ENCODE measurements around the gene CARD9.

CARD9 gene

DNA sequence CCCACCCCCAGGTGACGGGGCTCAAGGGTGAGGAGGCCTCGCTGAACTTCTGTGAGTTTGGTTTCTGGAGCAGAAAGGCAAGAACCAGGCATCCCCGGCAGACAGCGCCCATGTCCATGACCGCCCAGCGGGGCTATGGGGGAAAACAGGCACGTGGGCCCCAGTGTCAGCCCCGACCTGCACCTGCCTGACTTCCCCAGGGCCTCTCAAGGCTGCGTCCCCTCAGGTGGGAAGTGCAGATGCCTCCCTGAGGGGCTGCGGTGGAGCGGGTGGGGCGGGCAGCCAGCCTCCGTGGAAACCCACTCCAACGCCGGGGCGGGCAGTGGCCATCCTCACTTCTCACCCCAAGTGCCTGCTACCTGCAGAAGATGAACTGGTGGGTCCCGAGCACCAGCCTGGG lies 6.9 kb upstream of the CARD9 start:
- Histone ChIP-seq H3K36me3 (ENCODE audit: control insufficient read depth in 1 of 2, insufficient read depth in 2 of 2, low read depth in 1 of 2, low read length in 2 of 2) (peaks cover 90 to 96% of the 10 kb centered on the region in 2 experiments), H3K79me1 (replicated peaks; ENCODE audit: low read length, poor library complexity, severe bottlenecking) (peaks cover 22% of the 10 kb centered on the region), H3K9ac (ENCODE audit: low read length) (no peak overlapping the region), H2AFZ (ENCODE audit: low read depth, low read length) (no peak overlapping the region), H3K4me1 (ENCODE audit: control insufficient read depth, insufficient read depth, low read depth, low read length) (peaks cover 5% of the 10 kb centered on the region), H2BK5ac (ENCODE audit: low read depth, low read length, poor library complexity, severe bottlenecking) (no peak overlapping the region), H4K91ac (ENCODE audit: low read length) (no peak overlapping the region), H3K4me2 (ENCODE audit: low read length, poor library complexity, severe bottlenecking) (no peak overlapping the region), H3K9me3 (ENCODE audit: control insufficient read depth, low read length) (no peaks in the 10 kb centered on the region), H2AK5ac (ENCODE audit: low read length, severe bottlenecking) (no peak overlapping the region), H3K27ac (ENCODE audit: low read length, poor library complexity, severe bottlenecking) (no peak overlapping the region), H3K14ac (ENCODE audit: low read length in 2 of 2) (no peak overlapping the region), H3K4me3 (ENCODE audit: insufficient read depth in 1 of 2, low read depth in 1 of 2, low read length in 2 of 2) (no peak overlapping the region), H3K4ac (ENCODE audit: low read depth in 1 of 2, low read length in 2 of 2) (no peak overlapping the region), H3K23ac (ENCODE audit: low read length in 2 of 2) (no peak overlapping the region), H4K8ac (ENCODE audit: low read length) (no peak overlapping the region), H3K18ac (ENCODE audit: low read depth in 1 of 2, low read length in 2 of 2) (no peak overlapping the region), H3K27me3 (ENCODE audit: control insufficient read depth in 1 of 2, insufficient read depth in 1 of 2, low read length in 2 of 2) (no peaks in the 10 kb centered on the region), H2BK15ac (ENCODE audit: low read depth, poor library complexity, severe bottlenecking) (no peak overlapping the region), H2BK120ac (ENCODE audit: low read depth, low read length) (no peak overlapping the region), H2BK12ac (ENCODE audit: low read length in 2 of 2) (no peak overlapping the region)
- 97% methylated on average over 17 of the region's 17 CpGs for WGBS
- no peak for DNase-seq

DNA sequence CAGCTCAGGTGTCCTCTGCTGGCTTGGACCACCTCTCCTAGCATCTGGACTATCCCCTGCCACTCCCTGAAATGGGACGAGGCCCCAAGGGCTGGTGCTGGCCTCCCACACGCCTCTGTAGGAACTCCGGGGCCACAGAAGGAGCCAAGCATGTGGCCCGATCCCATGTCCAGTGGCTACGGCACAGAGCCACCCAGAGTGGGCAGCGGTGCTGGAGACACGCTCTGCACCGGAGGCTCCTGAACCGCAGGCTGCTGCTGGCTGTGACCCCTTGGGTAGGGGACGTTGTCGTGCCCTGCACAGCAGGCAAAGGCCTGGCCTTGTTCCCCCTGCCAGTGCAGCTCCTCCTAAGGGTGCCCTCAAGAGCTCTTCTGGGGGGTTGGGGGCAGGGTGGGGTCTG lies 6.4 kb upstream of the CARD9 start:
- Histone ChIP-seq H4K91ac (ENCODE audit: low read length) (no peak overlapping the region), H3K4me2 (ENCODE audit: low read length, poor library complexity, severe bottlenecking) (no peak overlapping the region), H3K23ac (ENCODE audit: low read length in 2 of 2) (no peak overlapping the region), H3K4me1 (ENCODE audit: control insufficient read depth, insufficient read depth, low read depth, low read length) (peaks cover 5% of the 10 kb centered on the region), H3K18ac (ENCODE audit: low read depth in 1 of 2, low read length in 2 of 2) (no peak overlapping the region), H3K79me1 (replicated peaks; ENCODE audit: low read length, poor library complexity, severe bottlenecking) (peaks cover 18% of the 10 kb centered on the region), H3K27ac (ENCODE audit: low read length, poor library complexity, severe bottlenecking) (no peak overlapping the region), H3K27me3 (ENCODE audit: control insufficient read depth in 1 of 2, insufficient read depth in 1 of 2, low read length in 2 of 2) (no peaks in the 10 kb centered on the region), H2BK12ac (ENCODE audit: low read length in 2 of 2) (no peak overlapping the region), H3K14ac (ENCODE audit: low read length in 2 of 2) (no peak overlapping the region), H2BK5ac (ENCODE audit: low read depth, low read length, poor library complexity, severe bottlenecking) (no peak overlapping the region), H3K36me3 (ENCODE audit: control insufficient read depth in 1 of 2, insufficient read depth in 2 of 2, low read depth in 1 of 2, low read length in 2 of 2) (peaks cover 90 to 98% of the 10 kb centered on the region in 2 experiments), H2BK120ac (ENCODE audit: low read depth, low read length) (no peak overlapping the region), H3K4ac (ENCODE audit: low read depth in 1 of 2, low read length in 2 of 2) (no peak overlapping the region), H2AK5ac (ENCODE audit: low read length, severe bottlenecking) (no peak overlapping the region), H4K8ac (ENCODE audit: low read length) (no peak overlapping the region), H2AFZ (ENCODE audit: low read depth, low read length) (no peak overlapping the region), H2BK15ac (ENCODE audit: low read depth, poor library complexity, severe bottlenecking) (no peak overlapping the region), H3K9me3 (ENCODE audit: control insufficient read depth, low read length) (no peaks in the 10 kb centered on the region), H3K4me3 (ENCODE audit: insufficient read depth in 1 of 2, low read depth in 1 of 2, low read length in 2 of 2) (no peak overlapping the region), H3K9ac (ENCODE audit: low read length) (no peak overlapping the region)
- 91% methylated on average over 11 of the region's 11 CpGs for WGBS
- no peak for DNase-seq

DNA sequence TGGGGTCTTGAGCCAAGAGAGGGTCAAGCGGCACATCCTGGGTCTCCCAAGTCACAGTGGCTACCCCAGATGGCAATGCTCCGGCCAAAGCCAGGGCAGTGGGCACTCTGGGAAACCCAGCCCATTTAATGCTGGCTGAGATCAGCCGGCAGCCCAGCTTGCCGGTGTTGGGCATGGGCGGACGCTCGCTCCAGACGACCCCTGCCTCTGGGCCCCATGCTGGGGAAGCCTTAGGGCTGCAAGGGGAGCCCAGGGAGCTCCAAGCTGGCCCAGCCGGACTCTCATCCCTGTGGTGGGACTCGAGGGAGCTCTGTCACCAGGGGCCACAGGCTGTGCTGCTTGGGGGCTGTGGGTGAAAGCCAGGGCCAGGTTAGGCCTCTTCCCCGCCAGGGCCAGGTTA lies 5.9 kb upstream of the CARD9 start:
- H3K18ac ChIP-seq (ENCODE audit: low read depth in 1 of 2, low read length in 2 of 2) = no peak overlapping the region
- H2BK12ac ChIP-seq (ENCODE audit: low read length in 2 of 2) = no peak overlapping the region
- no peak overlapping the region for H3K9ac ChIP-seq (ENCODE audit: low read length)
- peaks cover 87 to 99% of the 10 kb centered on the region in 2 experiments for H3K36me3 ChIP-seq (ENCODE audit: control insufficient read depth in 1 of 2, insufficient read depth in 2 of 2, low read depth in 1 of 2, low read length in 2 of 2)
- H4K8ac ChIP-seq (ENCODE audit: low read length) = no peak overlapping the region
- no peaks in the 10 kb centered on the region for H3K9me3 ChIP-seq (ENCODE audit: control insufficient read depth, low read length)
- no peak overlapping the region for H2AK5ac ChIP-seq (ENCODE audit: low read length, severe bottlenecking)
- H3K4me2 ChIP-seq (ENCODE audit: low read length, poor library complexity, severe bottlenecking) = no peak overlapping the region
- H3K27ac ChIP-seq (ENCODE audit: low read length, poor library complexity, severe bottlenecking) = no peak overlapping the region
- peaks cover 18% of the 10 kb centered on the region for H3K79me1 ChIP-seq (replicated peaks; ENCODE audit: low read length, poor library complexity, severe bottlenecking)
- WGBS = 98% methylated on average over 11 of the region's 11 CpGs
- H2AFZ ChIP-seq (ENCODE audit: low read depth, low read length) = no peak overlapping the region
- H3K4ac ChIP-seq (ENCODE audit: low read depth in 1 of 2, low read length in 2 of 2) = no peak overlapping the region
- H4K91ac ChIP-seq (ENCODE audit: low read length) = no peak overlapping the region
- H2BK120ac ChIP-seq (ENCODE audit: low read depth, low read length) = no peak overlapping the region
- no peak for DNase-seq
- H3K14ac ChIP-seq (ENCODE audit: low read length in 2 of 2) = no peak overlapping the region
- no peaks in the 10 kb centered on the region for H3K27me3 ChIP-seq (ENCODE audit: control insufficient read depth in 1 of 2, insufficient read depth in 1 of 2, low read length in 2 of 2)
- no peak overlapping the region for H3K4me3 ChIP-seq (ENCODE audit: insufficient read depth in 1 of 2, low read depth in 1 of 2, low read length in 2 of 2)
- H2BK15ac ChIP-seq (ENCODE audit: low read depth, poor library complexity, severe bottlenecking) = no peak overlapping the region
- peaks cover 5% of the 10 kb centered on the region for H3K4me1 ChIP-seq (ENCODE audit: control insufficient read depth, insufficient read depth, low read depth, low read length)
- no peak overlapping the region for H2BK5ac ChIP-seq (ENCODE audit: low read depth, low read length, poor library complexity, severe bottlenecking)
- H3K23ac ChIP-seq (ENCODE audit: low read length in 2 of 2) = no peak overlapping the region

DNA sequence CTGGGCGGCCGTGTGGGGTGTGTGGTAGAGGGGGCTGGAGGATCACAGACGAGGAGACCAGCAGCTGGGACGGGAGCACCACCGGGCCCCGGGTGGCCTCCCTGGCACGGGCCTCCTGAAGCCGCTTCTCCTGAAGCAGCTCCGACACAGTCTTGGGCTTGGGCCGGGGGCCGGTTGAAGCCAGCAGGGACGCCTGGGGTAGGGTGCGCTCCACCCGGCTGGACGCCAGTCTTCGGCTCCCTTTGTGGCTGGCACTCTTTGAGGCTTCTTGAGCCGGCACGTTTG lies 5.5 kb upstream of the CARD9 start:
- Histone ChIP-seq H4K91ac (ENCODE audit: low read length) (no peak overlapping the region), H3K4ac (ENCODE audit: low read depth in 1 of 2, low read length in 2 of 2) (no peak overlapping the region), H3K79me1 (replicated peaks; ENCODE audit: low read length, poor library complexity, severe bottlenecking) (peaks cover 13% of the 10 kb centered on the region), H2BK5ac (ENCODE audit: low read depth, low read length, poor library complexity, severe bottlenecking) (no peak overlapping the region), H3K9me3 (ENCODE audit: control insufficient read depth, low read length) (no peaks in the 10 kb centered on the region), H3K27me3 (ENCODE audit: control insufficient read depth in 1 of 2, insufficient read depth in 1 of 2, low read length in 2 of 2) (no peaks in the 10 kb centered on the region), H3K18ac (ENCODE audit: low read depth in 1 of 2, low read length in 2 of 2) (no peak overlapping the region), H2BK12ac (ENCODE audit: low read length in 2 of 2) (no peak overlapping the region), H4K8ac (ENCODE audit: low read length) (no peak overlapping the region), H3K9ac (ENCODE audit: low read length) (no peak overlapping the region), H3K4me1 (ENCODE audit: control insufficient read depth, insufficient read depth, low read depth, low read length) (peaks cover 6% of the 10 kb centered on the region), H2BK15ac (ENCODE audit: low read depth, poor library complexity, severe bottlenecking) (no peak overlapping the region), H3K14ac (ENCODE audit: low read length in 2 of 2) (no peak overlapping the region), H3K4me3 (ENCODE audit: insufficient read depth in 1 of 2, low read depth in 1 of 2, low read length in 2 of 2) (no peak overlapping the region), H3K36me3 (ENCODE audit: control insufficient read depth in 1 of 2, insufficient read depth in 2 of 2, low read depth in 1 of 2, low read length in 2 of 2) (peaks cover 82 to 98% of the 10 kb centered on the region in 2 experiments), H3K23ac (ENCODE audit: low read length in 2 of 2) (no peak overlapping the region), H3K4me2 (ENCODE audit: low read length, poor library complexity, severe bottlenecking) (no peak overlapping the region), H2AFZ (ENCODE audit: low read depth, low read length) (no peak overlapping the region), H2AK5ac (ENCODE audit: low read length, severe bottlenecking) (no peak overlapping the region), H2BK120ac (ENCODE audit: low read depth, low read length) (no peak overlapping the region), H3K27ac (ENCODE audit: low read length, poor library complexity, severe bottlenecking) (no peak overlapping the region)
- no peak for DNase-seq
- 97% methylated on average over 18 of the region's 18 CpGs for WGBS
